Panc1 (cell line): ENCODE measurements around the gene RPL3. TPM values are rescaled to one million over a fixed set of nuclear protein-coding genes. Genes with fewer than 3 reads are reported as not detected.

Experiments used
- ATAC-seq: fragments of 200-7000 bp; cut with Tn5 transposase; 2 replicates; pipeline ENCODE4 v1.9.1; 2020; ENCODE audit warnings: mild to moderate bottlenecking, moderate library complexity
- BruUV-seq: library from RNA; stranded (reverse); fragments of 400-500 nt; replicated peaks from 2 replicates; lab custom pipeline; 2021; lab: Mats Ljungman, UMichigan
- CTCF ChIA-PET: fragments of 300-600 bp; sonication (Branson Sonifier 250); formaldehyde crosslinking; loops from one replicate; lab custom pipeline; 2022; ENCODE audit warnings: antibody characterized with exemption; lab: Charles Lee
- POLR2A ChIA-PET: fragments of 300-600 bp; sonication (Branson Sonifier 250); formaldehyde crosslinking; loops from one replicate; lab custom pipeline; 2022; ENCODE audit warnings: antibody characterized with exemption; lab: Charles Lee
- DNase-seq: peaks from one replicate; pipeline ENCODE4 v3.0.0-alpha.2; 2010; ENCODE audit warnings: low read depth, low spot score
- H3K27ac ChIP-seq: 2 replicates; pipeline ENCODE4 v1.5.1; 2011; ENCODE audit warnings: mild to moderate bottlenecking, low read length, inconsistent platforms
- H3K27me3 ChIP-seq: fragments of 200-500 bp; sonication (Bioruptor generic); 2 replicates; pipeline ENCODE4 v1.6.0; 2014; ENCODE audit warnings: low read length, inconsistent platforms; ENCODE audit not compliant: control insufficient read depth, insufficient read depth
- H3K36me3 ChIP-seq: fragments of 200-500 bp; sonication (Bioruptor generic); 2 replicates; pipeline ENCODE4 v1.5.1; 2014; ENCODE audit warnings: inconsistent platforms, mild to moderate bottlenecking, low read length, moderate library complexity; ENCODE audit not compliant: control insufficient read depth, insufficient read depth
- H3K4me1 ChIP-seq: 2 replicates; pipeline ENCODE4 v1.5.1; 2011; ENCODE audit warnings: inconsistent platforms, mild to moderate bottlenecking, low read length, moderate library complexity; ENCODE audit not compliant: control insufficient read depth, insufficient read depth
- H3K4me3 ChIP-seq, 2 experiments: 2 replicates each; pipeline ENCODE4 v1.5.1; 2011 to 2012; ENCODE audit warnings: low read depth in 2 of 2, low read length in 2 of 2, mild to moderate bottlenecking in 2 of 2, inconsistent platforms in 1 of 2, moderate library complexity in 1 of 2
- H3K9me3 ChIP-seq: fragments of 200-500 bp; sonication (Bioruptor generic); 2 replicates; pipeline ENCODE4 v1.5.1; 2014; ENCODE audit warnings: low read depth, mild to moderate bottlenecking, inconsistent platforms, low read length, moderate library complexity; ENCODE audit not compliant: control insufficient read depth, insufficient read depth
- CTCF ChIP-seq: fragments of 450-650 bp; IDR thresholded peaks from 2 replicates; pipeline ENCODE4 v1.5.1; 2017; ENCODE audit warnings: mild to moderate bottlenecking
- POLR2AphosphoS5 ChIP-seq: IDR thresholded peaks from 2 replicates; pipeline ENCODE4 v1.6.1; 2012; ENCODE audit warnings: mild to moderate bottlenecking, low read depth, low read length, moderate library complexity
- REST ChIP-seq, 2 experiments: IDR thresholded peaks; 2 replicates each; pipeline ENCODE4 v1.6.1; 2011 to 2012; ENCODE audit warnings: low read depth in 2 of 2, control low read depth in 1 of 2, low read length in 1 of 2, mild to moderate bottlenecking in 1 of 2, moderate library complexity in 1 of 2; ENCODE audit not compliant: insufficient read depth in 1 of 2
- SIN3A ChIP-seq: IDR thresholded peaks from 2 replicates; pipeline ENCODE4 v1.6.1; 2012; ENCODE audit warnings: low read depth, mild to moderate bottlenecking, low read length, moderate library complexity, borderline replicate concordance; ENCODE audit not compliant: insufficient read depth
- TCF7L2 ChIP-seq: IDR thresholded peaks from 2 replicates; pipeline ENCODE4 v1.6.1; 2011; ENCODE audit warnings: mild to moderate bottlenecking, low read depth, low read length, inconsistent platforms
- in situ Hi-C: cut with HindIII; loops from 2 replicates; pipeline ENCODE4 v1.10.0; 2016; ENCODE audit warnings: low sequenced_read_pairs, low pct_unique_long_range_greater_than_20kb
- intact Hi-C: fragments of 100-400 bp; cut with micrococcal nuclease; formaldehyde crosslinking; loops from one replicate; pipeline ENCODE4 v1.10.0; 2022; ENCODE audit not compliant: unreplicated experiment
- total RNA-seq: library from RNA; stranded (reverse); gene quantifications from one replicate; pipeline ENCODE4 v1.2.1, GENCODE V29; 2021; ENCODE audit not compliant: unreplicated experiment

RPL3 gene
- total RNA-seq, 1 experiment from 2014 or later = 885 TPM

GRCh38 chr22:39287076-39287725 lies 32.2 kb downstream of the RPL3 start:
- POLR2A ChIA-PET = no interaction called here

GRCh38 chr22:39284983-39285382 lies 34.4 kb downstream of the RPL3 start:
- H3K27me3 ChIP-seq = no peaks in the 10 kb centered on the region
- H3K9me3 ChIP-seq = no peaks in the 10 kb centered on the region
- peak overlapping the region; percentile 89 for H3K27ac ChIP-seq
- intact Hi-C loops (no loop called here), in situ Hi-C loops (no loop called here)
- peaks cover 52% of the 10 kb centered on the region for H3K4me1 ChIP-seq
- ChIA-PET POLR2A (no interaction called here), CTCF (interaction anchor here (0.6 kb wide), 1 partner anchor 28 kb away, joined by 3 read pairs; no protein-coding TSS in a partner anchor)
- no TSS peak for BruUV-seq
- TF ChIP-seq SIN3A (no peak), CTCF (no peak), TCF7L2 (no peak), REST (IDR thresholded peaks at IDR 0.05; ENCODE audit: insufficient read depth in 1 of 2, low read depth in 2 of 2, low read length in 1 of 2) (no peak), POLR2AphosphoS5 (no peak)
- no peaks in the 10 kb centered on the region for H3K36me3 ChIP-seq
- H3K4me3 ChIP-seq = no peak overlapping the region
- ATAC-seq (no peak), DNase-seq (no peak)

More at GRCh38 chr22:39287076-39287725, 32.2 kb downstream of the RPL3 start:
- TF ChIP-seq TCF7L2 = no peak
- H3K9me3 ChIP-seq = no peaks in the 10 kb centered on the region
- no TSS peak for BruUV-seq
- no peaks in the 10 kb centered on the region for H3K27me3 ChIP-seq
- in situ Hi-C loops (no loop called here), intact Hi-C loops (no loop called here)
- no peaks in the 10 kb centered on the region for H3K36me3 ChIP-seq
- H3K4me3 ChIP-seq = no peak overlapping the region
- CTCF ChIA-PET = interaction anchor here (0.7 kb wide), 1 partner anchor 10 kb away, joined by 3 read pairs; no protein-coding TSS in a partner anchor
- DNase-seq = no peak
- peak overlapping the region; percentile 36 for H3K27ac ChIP-seq
- no peak for ATAC-seq
- H3K4me1 ChIP-seq = peaks cover 68% of the 10 kb centered on the region
